ENCODE measurements around the gene SP140.
"Not testable (repeated sequence)": the region's sequence is repeated elsewhere in the genome, so short reads cannot be mapped to it uniquely, and the experiment has no call there.

Gene SP140

DNA sequence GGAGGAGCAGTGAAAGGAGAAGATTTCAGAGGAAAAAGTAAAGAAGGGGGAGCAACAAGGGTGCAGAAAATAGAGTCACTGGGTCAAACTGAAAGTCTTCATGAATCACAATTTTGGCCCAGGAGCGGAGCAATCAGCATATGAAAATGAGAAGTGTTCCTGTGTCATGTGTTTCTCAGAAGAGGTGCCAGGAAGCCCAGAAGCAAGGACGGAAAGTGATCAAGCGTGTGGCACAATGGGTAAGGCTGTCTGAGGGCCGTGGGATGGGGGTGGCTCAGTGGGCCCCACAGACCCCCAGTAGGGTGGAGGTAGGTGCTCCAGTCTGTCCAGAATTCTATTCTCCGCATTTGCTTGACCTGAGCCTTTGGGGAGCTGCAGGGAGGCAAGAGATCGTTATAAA, 44.2 kb downstream of the SP140 start:
- no peak overlapping the region for H3K27ac ChIP-seq (ENCODE audit: low read depth, low read length)

DNA sequence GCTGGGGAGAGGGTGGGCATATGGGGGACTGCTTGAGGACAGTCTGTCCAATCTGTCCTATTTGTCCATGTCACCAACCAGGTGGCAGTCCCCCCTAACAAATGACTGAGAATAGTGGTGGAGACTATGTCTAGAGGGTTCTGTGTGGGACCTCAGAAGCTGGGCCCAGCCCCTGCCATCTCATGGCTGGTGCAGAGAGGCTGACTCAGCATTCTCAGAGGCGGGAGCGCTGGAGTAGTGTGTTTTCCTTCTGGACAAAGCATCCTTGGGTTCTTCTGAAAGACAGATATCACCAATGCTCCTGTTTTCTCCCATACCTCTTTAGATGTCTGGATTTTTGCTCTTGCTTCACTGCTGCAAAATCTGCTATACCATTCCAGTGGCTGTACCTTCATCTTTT, 57.4 kb downstream of the SP140 start:
- H3K9ac ChIP-seq (ENCODE audit: low read depth in 1 of 2, low read length in 2 of 2), result no peak overlapping the region
- H3K27me3 ChIP-seq (ENCODE audit: control insufficient read depth in 1 of 2, insufficient read depth in 2 of 2, low read length in 2 of 2), result no peaks in the 10 kb centered on the region
- no peak overlapping the region for H3K4me3 ChIP-seq (ENCODE audit: low read depth in 1 of 2, low read length in 2 of 2)
- no peaks in the 10 kb centered on the region for H3K9me3 ChIP-seq (ENCODE audit: control insufficient read depth in 1 of 2, low read length in 2 of 2)
- H3K27ac ChIP-seq (ENCODE audit: low read depth, low read length), result no peak overlapping the region
- no peaks in the 10 kb centered on the region for H3K4me1 ChIP-seq (ENCODE audit: control insufficient read depth in 1 of 2, insufficient read depth in 2 of 2, low read length in 2 of 2)
- H3K36me3 ChIP-seq (ENCODE audit: control insufficient read depth in 1 of 2, insufficient read depth in 2 of 2, low read length in 2 of 2), result no peaks in the 10 kb centered on the region

More for the DNA sequence above, 44.2 kb downstream of the SP140 start:
- no peak overlapping the region for H3K9ac ChIP-seq (ENCODE audit: low read depth in 1 of 2, low read length in 2 of 2)
- no peaks in the 10 kb centered on the region for H3K36me3 ChIP-seq (ENCODE audit: control insufficient read depth in 1 of 2, insufficient read depth in 2 of 2, low read length in 2 of 2)
- H3K9me3 ChIP-seq (ENCODE audit: control insufficient read depth in 1 of 2, low read length in 2 of 2), result no peaks in the 10 kb centered on the region
- H3K4me3 ChIP-seq (ENCODE audit: low read depth in 1 of 2, low read length in 2 of 2), result no peak overlapping the region
- no peaks in the 10 kb centered on the region for H3K4me1 ChIP-seq (ENCODE audit: control insufficient read depth in 1 of 2, insufficient read depth in 2 of 2, low read length in 2 of 2)
- H3K27me3 ChIP-seq (ENCODE audit: control insufficient read depth in 1 of 2, insufficient read depth in 2 of 2, low read length in 2 of 2), result no peaks in the 10 kb centered on the region

DNA sequence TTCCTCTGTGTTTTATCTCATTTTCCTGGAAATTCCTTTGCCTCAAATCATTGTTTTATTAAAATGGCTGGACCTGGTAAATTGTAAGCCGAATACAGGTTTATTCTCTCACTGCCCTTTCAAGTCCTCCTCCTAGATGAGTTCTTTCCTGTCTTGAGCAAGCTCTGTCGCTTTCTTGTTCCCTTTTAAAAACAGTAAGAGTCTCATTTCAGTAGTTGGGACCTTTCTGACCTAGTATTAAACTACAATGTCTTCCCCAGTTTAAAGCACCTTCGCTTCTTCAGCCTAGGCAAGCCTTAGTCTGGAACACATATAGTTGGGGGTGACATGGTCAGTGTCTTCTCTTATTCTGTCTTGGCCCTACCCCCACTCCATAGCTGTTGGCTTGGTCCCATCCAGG, 60.5 kb downstream of the SP140 start:
- Histone ChIP-seq H3K9ac (ENCODE audit: low read depth in 1 of 2, low read length in 2 of 2) (no peak overlapping the region), H3K36me3 (ENCODE audit: control insufficient read depth in 1 of 2, insufficient read depth in 2 of 2, low read length in 2 of 2) (no peaks in the 10 kb centered on the region), H3K27me3 (ENCODE audit: control insufficient read depth in 1 of 2, insufficient read depth in 2 of 2, low read length in 2 of 2) (no peaks in the 10 kb centered on the region), H3K9me3 (ENCODE audit: control insufficient read depth in 1 of 2, low read length in 2 of 2) (peaks cover 0 to 3% of the 10 kb centered on the region in 2 donors), H3K27ac (ENCODE audit: low read depth, low read length) (no peak overlapping the region), H3K4me3 (ENCODE audit: low read depth in 1 of 2, low read length in 2 of 2) (no peak overlapping the region), H3K4me1 (ENCODE audit: control insufficient read depth in 1 of 2, insufficient read depth in 2 of 2, low read length in 2 of 2) (no peaks in the 10 kb centered on the region)

DNA sequence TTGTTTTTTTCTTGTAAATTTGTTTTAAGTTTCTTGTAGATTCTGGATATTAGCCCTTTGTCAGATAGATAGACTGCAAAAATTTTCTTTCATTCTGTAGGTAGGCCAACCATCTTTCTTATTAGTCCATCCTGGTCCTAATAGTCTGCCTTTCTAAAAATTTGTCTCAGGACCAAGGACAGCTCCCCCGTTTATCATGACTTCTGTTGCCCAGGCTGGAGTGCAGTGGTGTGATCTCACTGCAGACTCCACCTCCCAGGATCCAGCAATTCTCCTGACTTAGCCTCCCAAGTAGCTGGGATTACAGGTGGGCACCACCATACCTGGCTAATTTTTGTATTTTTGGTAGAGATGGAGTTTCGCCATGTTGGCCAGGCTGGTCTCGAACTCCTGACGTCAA, 63.8 kb downstream of the SP140 start:
- H3K27ac ChIP-seq (ENCODE audit: low read depth, low read length); H3K9ac ChIP-seq (ENCODE audit: low read depth in 1 of 2, low read length in 2 of 2); H3K36me3 ChIP-seq (ENCODE audit: control insufficient read depth in 1 of 2, insufficient read depth in 2 of 2, low read length in 2 of 2); H3K27me3 ChIP-seq (ENCODE audit: control insufficient read depth in 1 of 2, insufficient read depth in 2 of 2, low read length in 2 of 2); H3K9me3 ChIP-seq (ENCODE audit: control insufficient read depth in 1 of 2, low read length in 2 of 2); H3K4me1 ChIP-seq (ENCODE audit: control insufficient read depth in 1 of 2, insufficient read depth in 2 of 2, low read length in 2 of 2); H3K4me3 ChIP-seq (ENCODE audit: low read depth in 1 of 2, low read length in 2 of 2): not testable (repeated sequence)

DNA sequence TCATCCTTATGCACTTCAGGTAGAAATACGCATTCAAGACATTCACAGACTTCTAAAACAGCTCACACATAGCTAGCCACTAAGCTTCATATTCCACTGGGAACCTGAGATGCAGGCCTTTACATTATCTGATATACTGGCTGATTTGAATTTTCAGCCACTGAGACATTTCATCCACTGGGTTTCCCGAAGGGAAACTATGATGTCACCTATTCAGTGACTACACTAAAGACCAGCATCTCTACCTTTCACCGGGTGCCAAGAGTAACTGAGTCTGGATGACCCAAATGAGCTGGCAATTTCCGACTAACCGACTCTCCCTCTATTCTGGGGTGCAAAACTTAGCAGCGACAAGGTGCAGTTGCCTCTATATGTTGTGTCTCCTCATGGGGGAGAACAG, 69.7 kb downstream of the SP140 start:
- no peak overlapping the region for H3K27ac ChIP-seq (ENCODE audit: low read depth, low read length)
- H3K36me3 ChIP-seq (ENCODE audit: control insufficient read depth in 1 of 2, insufficient read depth in 2 of 2, low read length in 2 of 2), result no peaks in the 10 kb centered on the region
- no peaks in the 10 kb centered on the region for H3K4me1 ChIP-seq (ENCODE audit: control insufficient read depth in 1 of 2, insufficient read depth in 2 of 2, low read length in 2 of 2)
- no peak overlapping the region for H3K9ac ChIP-seq (ENCODE audit: low read depth in 1 of 2, low read length in 2 of 2)
- H3K9me3 ChIP-seq (ENCODE audit: control insufficient read depth in 1 of 2, low read length in 2 of 2), result peaks cover 0 to 2% of the 10 kb centered on the region in 2 donors
- no peak overlapping the region for H3K4me3 ChIP-seq (ENCODE audit: low read depth in 1 of 2, low read length in 2 of 2)
- no peaks in the 10 kb centered on the region for H3K27me3 ChIP-seq (ENCODE audit: control insufficient read depth in 1 of 2, insufficient read depth in 2 of 2, low read length in 2 of 2)

DNA sequence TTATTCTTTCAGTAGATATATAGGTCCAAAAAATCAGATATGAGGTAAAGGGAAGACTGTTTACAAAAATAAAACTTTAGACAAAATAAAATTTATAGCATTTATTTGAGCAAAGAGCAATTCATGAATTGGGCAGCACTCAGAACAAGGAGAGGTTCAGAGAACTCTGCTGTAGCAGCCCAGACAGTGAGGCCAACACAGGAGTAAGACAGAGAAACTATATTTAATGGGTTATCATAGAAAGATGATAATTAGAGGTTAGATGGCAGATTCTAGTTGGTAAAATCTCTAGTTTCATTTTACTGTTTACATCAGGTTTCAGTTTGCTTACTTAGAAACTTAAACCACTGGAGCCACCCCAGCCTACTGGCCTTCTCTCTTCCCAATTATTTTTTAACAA, 71.4 kb downstream of the SP140 start:
- H3K27me3 ChIP-seq (ENCODE audit: control insufficient read depth in 1 of 2, insufficient read depth in 2 of 2, low read length in 2 of 2), result no peaks in the 10 kb centered on the region
- H3K36me3 ChIP-seq (ENCODE audit: control insufficient read depth in 1 of 2, insufficient read depth in 2 of 2, low read length in 2 of 2), result no peaks in the 10 kb centered on the region
- peaks cover 0 to 2% of the 10 kb centered on the region in 2 donors for H3K9me3 ChIP-seq (ENCODE audit: control insufficient read depth in 1 of 2, low read length in 2 of 2)
- no peak overlapping the region for H3K4me3 ChIP-seq (ENCODE audit: low read depth in 1 of 2, low read length in 2 of 2)
- no peaks in the 10 kb centered on the region for H3K4me1 ChIP-seq (ENCODE audit: control insufficient read depth in 1 of 2, insufficient read depth in 2 of 2, low read length in 2 of 2)
- H3K9ac ChIP-seq (ENCODE audit: low read depth in 1 of 2, low read length in 2 of 2), result no peak overlapping the region
- no peak overlapping the region for H3K27ac ChIP-seq (ENCODE audit: low read depth, low read length)

GRCh38 chr2:230299618-230300017, 74.1 kb downstream of the SP140 start:
- Histone ChIP-seq H3K36me3 (ENCODE audit: control insufficient read depth in 1 of 2, insufficient read depth in 2 of 2, low read length in 2 of 2) (no peaks in the 10 kb centered on the region), H3K4me1 (ENCODE audit: control insufficient read depth in 1 of 2, insufficient read depth in 2 of 2, low read length in 2 of 2) (no peaks in the 10 kb centered on the region), H3K27ac (ENCODE audit: low read depth, low read length) (no peak overlapping the region), H3K9me3 (ENCODE audit: control insufficient read depth in 1 of 2, low read length in 2 of 2) (peaks cover 0 to 2% of the 10 kb centered on the region in 2 donors), H3K27me3 (ENCODE audit: control insufficient read depth in 1 of 2, insufficient read depth in 2 of 2, low read length in 2 of 2) (no peaks in the 10 kb centered on the region), H3K9ac (ENCODE audit: low read depth in 1 of 2, low read length in 2 of 2) (no peak overlapping the region), H3K4me3 (ENCODE audit: low read depth in 1 of 2, low read length in 2 of 2) (no peak overlapping the region)

GRCh38 chr2:230305416-230306275, 80.1 kb downstream of the SP140 start:
- no peaks in the 10 kb centered on the region for H3K4me1 ChIP-seq (ENCODE audit: control insufficient read depth in 1 of 2, insufficient read depth in 2 of 2, low read length in 2 of 2)
- no peaks in the 10 kb centered on the region for H3K27me3 ChIP-seq (ENCODE audit: control insufficient read depth in 1 of 2, insufficient read depth in 2 of 2, low read length in 2 of 2)
- no peaks in the 10 kb centered on the region for H3K9me3 ChIP-seq (ENCODE audit: control insufficient read depth in 1 of 2, low read length in 2 of 2)
- H3K4me3 ChIP-seq (ENCODE audit: low read depth in 1 of 2, low read length in 2 of 2), result no peak overlapping the region
- no peaks in the 10 kb centered on the region for H3K36me3 ChIP-seq (ENCODE audit: control insufficient read depth in 1 of 2, insufficient read depth in 2 of 2, low read length in 2 of 2)
- H3K27ac ChIP-seq (ENCODE audit: low read depth, low read length), result no peak overlapping the region
- no peak overlapping the region for H3K9ac ChIP-seq (ENCODE audit: low read depth in 1 of 2, low read length in 2 of 2)

GRCh38 chr2:230306474-230306873, 80.9 kb downstream of the SP140 start:
- H3K27me3 ChIP-seq (ENCODE audit: control insufficient read depth in 1 of 2, insufficient read depth in 2 of 2, low read length in 2 of 2), result no peaks in the 10 kb centered on the region
- no peaks in the 10 kb centered on the region for H3K9me3 ChIP-seq (ENCODE audit: control insufficient read depth in 1 of 2, low read length in 2 of 2)
- H3K4me3 ChIP-seq (ENCODE audit: low read depth in 1 of 2, low read length in 2 of 2), result no peak overlapping the region
- H3K36me3 ChIP-seq (ENCODE audit: control insufficient read depth in 1 of 2, insufficient read depth in 2 of 2, low read length in 2 of 2), result no peaks in the 10 kb centered on the region
- no peak overlapping the region for H3K9ac ChIP-seq (ENCODE audit: low read depth in 1 of 2, low read length in 2 of 2)
- no peaks in the 10 kb centered on the region for H3K4me1 ChIP-seq (ENCODE audit: control insufficient read depth in 1 of 2, insufficient read depth in 2 of 2, low read length in 2 of 2)
- H3K27ac ChIP-seq (ENCODE audit: low read depth, low read length), result no peak overlapping the region

DNA sequence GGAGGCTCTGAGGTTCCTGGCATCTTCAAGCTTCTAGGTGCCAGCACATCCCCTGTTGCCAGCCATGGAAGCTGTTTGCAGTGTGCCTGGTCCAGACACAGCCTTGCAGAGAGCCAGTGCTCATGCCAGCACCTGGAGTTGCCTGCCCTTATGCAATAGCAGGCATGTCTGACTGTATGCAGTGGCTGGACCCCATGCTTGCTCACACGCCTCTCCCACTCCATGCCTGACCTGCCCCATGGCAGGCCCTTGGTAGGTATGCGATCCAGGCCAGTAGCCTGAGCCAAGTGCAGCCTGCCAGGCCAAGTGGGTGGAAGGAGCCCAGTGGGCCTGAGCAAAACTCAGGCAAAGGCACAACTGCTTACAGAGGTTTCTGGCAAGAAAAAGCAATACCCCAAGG, 81.9 kb downstream of the SP140 start:
- Histone ChIP-seq H3K9me3 (ENCODE audit: control insufficient read depth in 1 of 2, low read length in 2 of 2) (no peaks in the 10 kb centered on the region), H3K27me3 (ENCODE audit: control insufficient read depth in 1 of 2, insufficient read depth in 2 of 2, low read length in 2 of 2) (no peaks in the 10 kb centered on the region), H3K9ac (ENCODE audit: low read depth in 1 of 2, low read length in 2 of 2) (no peak overlapping the region), H3K4me1 (ENCODE audit: control insufficient read depth in 1 of 2, insufficient read depth in 2 of 2, low read length in 2 of 2) (no peaks in the 10 kb centered on the region), H3K36me3 (ENCODE audit: control insufficient read depth in 1 of 2, insufficient read depth in 2 of 2, low read length in 2 of 2) (no peaks in the 10 kb centered on the region), H3K27ac (ENCODE audit: low read depth, low read length) (no peak overlapping the region), H3K4me3 (ENCODE audit: low read depth in 1 of 2, low read length in 2 of 2) (no peak overlapping the region)

Measured in duodenal mucosa (tissue), 2 donors.